Epithelial cell of proximal tubule (primary cell): Measurements from ENCODE around the gene CDK6. TPM values are rescaled to one million over a fixed set of nuclear protein-coding genes. Genes with fewer than 3 reads are reported as not detected.
A peak's percentile ranks its signal among the peaks of the same experiment; 100 is the strongest.

ENCODE experiments used
- DNase-seq: peaks from one replicate; pipeline ENCODE4 v3.0.0-alpha.2; 2011; ENCODE audit warnings: low read depth
- H3K4me3 ChIP-seq: 2 replicates; pipeline ENCODE4 v1.5.1; 2011; ENCODE audit warnings: low read depth, mild to moderate bottlenecking, low read length
- total RNA-seq: library from RNA; depleted of rRNA; stranded (reverse); fragments of >200 nt; gene quantifications from 2 replicates; pipeline ENCODE4 v1.2.3, GENCODE V29; 2015
- TF ChIP-seq, protein P1 (sequence below): conservative IDR thresholded peaks from 2 replicates; pipeline ENCODE4 v1.5.1; 2012; ENCODE audit warnings: low read depth, mild to moderate bottlenecking, low read length

CDK6 gene
- total RNA-seq, 1 donor from 2014 or later, result 99.4 TPM

DNA sequence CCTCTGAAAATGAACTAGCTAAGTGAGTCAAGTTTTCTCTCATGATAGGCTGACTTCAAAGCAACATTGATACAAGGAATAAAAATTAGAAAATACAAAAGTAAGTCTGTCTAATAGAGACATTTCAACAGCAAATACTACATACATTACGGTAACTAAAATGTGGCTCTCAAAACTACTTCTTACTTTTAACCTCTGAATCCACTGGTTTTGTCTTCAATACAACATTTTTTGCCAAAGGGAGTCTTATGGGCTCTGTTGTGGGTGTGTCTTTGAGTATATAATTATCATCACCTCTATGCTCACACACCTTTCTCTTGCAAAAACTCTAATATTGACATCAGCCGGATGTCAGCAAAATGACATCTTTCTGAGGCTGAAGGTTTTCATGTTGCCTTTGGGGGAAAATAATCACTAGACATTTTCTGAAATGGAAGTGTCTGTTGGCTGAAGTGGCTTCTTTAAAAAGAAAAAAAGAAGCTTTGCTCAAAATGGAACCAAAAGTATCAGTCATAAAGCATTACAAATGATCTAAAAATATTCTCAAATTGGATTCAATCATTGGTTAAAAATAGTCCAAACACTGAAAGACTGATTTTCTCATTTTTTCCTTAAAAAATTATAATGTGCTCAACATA lies 204.4 kb downstream of the CDK6 start:
- no peak for DNase-seq
- H3K4me3 ChIP-seq, result no peak overlapping the region
- TF ChIP-seq, protein P1, sequence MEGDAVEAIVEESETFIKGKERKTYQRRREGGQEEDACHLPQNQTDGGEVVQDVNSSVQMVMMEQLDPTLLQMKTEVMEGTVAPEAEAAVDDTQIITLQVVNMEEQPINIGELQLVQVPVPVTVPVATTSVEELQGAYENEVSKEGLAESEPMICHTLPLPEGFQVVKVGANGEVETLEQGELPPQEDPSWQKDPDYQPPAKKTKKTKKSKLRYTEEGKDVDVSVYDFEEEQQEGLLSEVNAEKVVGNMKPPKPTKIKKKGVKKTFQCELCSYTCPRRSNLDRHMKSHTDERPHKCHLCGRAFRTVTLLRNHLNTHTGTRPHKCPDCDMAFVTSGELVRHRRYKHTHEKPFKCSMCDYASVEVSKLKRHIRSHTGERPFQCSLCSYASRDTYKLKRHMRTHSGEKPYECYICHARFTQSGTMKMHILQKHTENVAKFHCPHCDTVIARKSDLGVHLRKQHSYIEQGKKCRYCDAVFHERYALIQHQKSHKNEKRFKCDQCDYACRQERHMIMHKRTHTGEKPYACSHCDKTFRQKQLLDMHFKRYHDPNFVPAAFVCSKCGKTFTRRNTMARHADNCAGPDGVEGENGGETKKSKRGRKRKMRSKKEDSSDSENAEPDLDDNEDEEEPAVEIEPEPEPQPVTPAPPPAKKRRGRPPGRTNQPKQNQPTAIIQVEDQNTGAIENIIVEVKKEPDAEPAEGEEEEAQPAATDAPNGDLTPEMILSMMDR, result no peak

DNA sequence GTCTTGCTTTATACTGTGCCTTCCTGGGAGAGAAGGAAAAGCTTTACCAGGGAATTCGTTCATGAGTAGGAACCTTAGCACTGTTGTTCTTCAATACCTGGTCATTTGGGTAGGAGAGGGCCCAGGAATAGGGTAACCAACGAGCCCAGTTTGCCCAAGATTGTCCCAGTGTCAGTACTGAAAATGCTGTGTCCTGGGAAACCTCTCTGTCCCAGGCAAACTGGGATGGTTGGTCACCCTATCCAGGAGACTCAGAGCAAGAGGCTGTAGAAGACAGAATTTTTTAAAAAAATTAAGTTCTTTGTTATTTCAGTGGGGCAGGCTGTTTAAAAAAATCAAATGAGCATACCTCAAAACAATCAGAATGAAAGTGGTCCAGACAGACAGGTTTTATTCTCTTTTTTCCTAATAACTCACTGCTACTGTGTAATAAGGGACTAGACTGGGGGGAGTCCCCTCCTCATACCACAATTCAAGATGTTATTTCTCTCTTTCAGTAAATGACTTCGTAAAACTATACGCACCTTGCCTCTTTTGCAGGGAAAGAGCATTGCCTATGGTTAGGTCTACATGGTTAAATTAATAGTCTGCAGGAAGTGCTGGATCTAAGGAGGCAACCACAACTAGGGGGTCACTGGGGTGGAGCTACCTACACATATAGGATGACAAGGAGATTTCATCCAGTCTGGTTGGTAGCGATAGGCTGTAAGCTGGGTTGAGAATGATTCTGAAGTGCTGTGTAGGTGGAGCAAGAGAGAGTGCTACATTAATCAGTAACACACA lies 205.1 kb downstream of the CDK6 start:
- no peak overlapping the region for H3K4me3 ChIP-seq
- TF ChIP-seq, protein P1, result no peak
- peak; percentile 39 for DNase-seq

DNA sequence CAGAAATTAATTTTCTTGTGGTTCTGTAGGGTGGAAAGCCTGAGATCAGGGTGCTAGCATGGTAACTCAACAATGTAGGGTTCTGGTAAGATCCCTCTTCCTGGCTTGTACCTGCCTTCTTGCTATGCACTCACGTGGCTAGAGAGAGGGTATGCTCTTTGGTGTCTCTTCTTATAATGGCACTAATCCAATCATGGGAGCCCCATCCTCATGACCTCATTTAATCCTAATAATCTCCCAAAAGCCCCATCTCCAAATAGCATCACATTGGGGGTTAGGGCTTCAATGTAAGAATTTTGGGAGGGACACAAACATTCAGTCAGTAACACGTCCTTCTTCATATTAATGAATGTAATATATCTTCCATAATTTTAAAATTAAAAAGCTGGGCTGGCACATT lies 206.6 kb downstream of the CDK6 start:
- TF ChIP-seq, protein P1, result no peak
- no peak for DNase-seq

DNA sequence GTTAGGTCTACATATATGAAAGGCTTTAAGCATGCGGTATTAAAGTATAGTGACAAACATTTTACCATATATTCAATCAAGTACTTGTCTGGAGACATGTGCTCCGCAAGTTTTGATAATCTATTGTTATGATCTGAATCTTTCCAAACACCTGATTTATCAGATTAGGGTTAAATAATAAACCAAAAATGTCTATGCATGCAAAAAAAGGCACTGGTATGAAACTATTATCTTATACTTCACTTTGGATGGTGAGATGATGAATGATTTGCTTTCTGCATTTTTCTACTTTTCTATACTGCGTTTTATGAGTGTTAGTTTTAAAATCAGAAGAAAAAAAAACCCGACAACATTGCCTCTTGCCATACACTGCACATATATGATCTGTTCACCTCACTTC lies 208.4 kb downstream of the CDK6 start:
- TF ChIP-seq, protein P1, result no peak
- no peak for DNase-seq
- H3K4me3 ChIP-seq, result no peak overlapping the region

More for the DNA sequence above, 206.6 kb downstream of the CDK6 start:
- H3K4me3 ChIP-seq, result no peak overlapping the region

DNA sequence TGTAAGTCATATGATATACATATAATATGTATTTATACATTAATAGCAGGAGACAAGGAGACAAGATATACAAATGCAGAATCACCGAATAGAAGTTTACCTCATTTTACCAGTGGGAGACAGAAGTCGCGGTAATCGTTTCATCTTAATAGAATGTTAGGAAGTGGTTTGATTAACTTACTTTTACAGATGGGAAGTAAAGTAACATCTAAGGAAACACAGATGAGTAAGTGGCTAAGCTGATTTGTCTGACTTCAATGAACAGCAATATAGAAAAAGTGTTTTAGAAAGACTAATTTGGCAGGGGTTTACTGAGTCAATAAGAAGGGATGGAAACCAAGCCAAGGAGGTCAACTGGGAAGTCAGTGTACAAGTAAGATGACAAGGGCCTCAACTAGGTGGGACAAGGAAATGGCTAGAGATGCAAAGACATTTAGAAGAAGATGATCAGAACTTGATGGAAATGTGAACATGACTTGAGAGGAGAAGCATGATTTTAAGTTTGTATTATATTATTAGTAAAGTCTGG lies 210.0 kb downstream of the CDK6 start:
- no peak overlapping the region for H3K4me3 ChIP-seq
- no peak for DNase-seq
- TF ChIP-seq, protein P1, result no peak

DNA sequence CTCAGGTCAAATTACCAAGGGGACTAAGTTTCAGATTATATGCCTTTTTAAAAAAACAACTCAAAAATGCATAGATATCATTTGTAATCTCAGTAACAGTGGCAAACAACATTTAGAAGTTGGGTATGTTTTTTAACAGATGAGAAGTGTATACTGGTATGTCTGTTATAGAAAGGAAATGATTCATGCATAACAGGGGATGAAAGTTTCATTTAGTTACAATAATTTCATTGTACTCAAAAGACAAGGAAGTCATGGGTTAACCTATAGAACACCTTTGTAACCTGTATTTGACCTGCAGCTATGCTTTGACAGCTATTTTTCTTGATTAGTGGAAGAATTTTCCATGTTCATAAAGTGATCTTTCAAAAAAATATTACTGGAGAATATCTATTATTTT lies 210.8 kb downstream of the CDK6 start:
- no peak for DNase-seq
- TF ChIP-seq, protein P1, result no peak
- no peak overlapping the region for H3K4me3 ChIP-seq
